ENCODE results near the gene P3H4.
"Not testable (repeated sequence)": the region's sequence is repeated elsewhere in the genome, so short reads cannot be mapped to it uniquely, and the experiment has no call there.

P3H4 gene

GRCh38 chr17:41836550-41837196 lies 24.9 kb upstream of the P3H4 start:
- no peak for FAIRE-seq
- DNase-seq (ENCODE audit: insufficient read length, low spot score) = no peak
- TF ChIP-seq POLR2AphosphoS5 (IDR thresholded peaks at IDR 0.05; ENCODE audit: low read depth, low read length) (no peak), POU2F2 (IDR thresholded peaks at IDR 0.05; ENCODE audit: low read depth, low read length) (no peak), POLR2A (IDR thresholded peaks at IDR 0.05; ENCODE audit: low read depth, low read length) (no peak), PAX5 (IDR thresholded peaks at IDR 0.05; ENCODE audit: insufficient read depth, low read length, severe bottlenecking) (no peak), TAF1 (IDR thresholded peaks at IDR 0.05; ENCODE audit: low read depth, low read length) (no peak), SPI1 (IDR thresholded peaks at IDR 0.05; ENCODE audit: low read depth, low read length) (no peak)

- DNase-seq (ENCODE audit: insufficient read length, low spot score) (peak; percentile 87), FAIRE-seq (peak; percentile 62)
These were observed 24.2 kb upstream of the P3H4 start, which contains the start of gene NT5C3B for GRCh38 chr17:41835800-41836549. NT5C3B (minus strand) TSS chr17:41836232; CDS start chr17:41836193, 39 bp downstream.

GRCh38 chr17:41835214-41835799 lies 23.6 kb upstream of the P3H4 start:
- peak; percentile 55 for TF ChIP-seq SPI1 (IDR thresholded peaks at IDR 0.05; ENCODE audit: low read depth, low read length)
- no peak for TF ChIP-seq POU2F2 (IDR thresholded peaks at IDR 0.05; ENCODE audit: low read depth, low read length)
- no peak for TF ChIP-seq PAX5 (IDR thresholded peaks at IDR 0.05; ENCODE audit: insufficient read depth, low read length, severe bottlenecking)
- TF ChIP-seq POLR2A (IDR thresholded peaks at IDR 0.05; ENCODE audit: low read depth, low read length) = no peak
- DNase-seq (ENCODE audit: insufficient read length, low spot score) (no peak), FAIRE-seq (peak; percentile 54)

More at GRCh38 chr17:41835800-41836549, 24.2 kb upstream of the P3H4 start, which contains the start of gene NT5C3B:
- no peak for TF ChIP-seq POLR2A (IDR thresholded peaks at IDR 0.05; ENCODE audit: low read depth, low read length)
- TF ChIP-seq POLR2AphosphoS5 (IDR thresholded peaks at IDR 0.05; ENCODE audit: low read depth, low read length) = no peak
- no peak for TF ChIP-seq POU2F2 (IDR thresholded peaks at IDR 0.05; ENCODE audit: low read depth, low read length)
- no peak for TF ChIP-seq SPI1 (IDR thresholded peaks at IDR 0.05; ENCODE audit: low read depth, low read length)
- TF ChIP-seq PAX5 (IDR thresholded peaks at IDR 0.05; ENCODE audit: insufficient read depth, low read length, severe bottlenecking) = no peak
- TF ChIP-seq TAF1 (IDR thresholded peaks at IDR 0.05; ENCODE audit: low read depth, low read length) = no peak

- not testable (repeated sequence) for FAIRE-seq; DNase-seq (ENCODE audit: insufficient read length, low spot score)
These were observed 18.2 kb upstream of the P3H4 start for GRCh38 chr17:41829961-41830360.

- DNase-seq (ENCODE audit: insufficient read length, low spot score) (no peak), FAIRE-seq (no peak)
- TF ChIP-seq POLR2A (IDR thresholded peaks at IDR 0.05; ENCODE audit: low read depth, low read length) = no peak
- no peak for TF ChIP-seq PAX5 (IDR thresholded peaks at IDR 0.05; ENCODE audit: insufficient read depth, low read length, severe bottlenecking)
These were observed 13.6 kb upstream of the P3H4 start for GRCh38 chr17:41825175-41825845.

- FAIRE-seq = no peak
- no peak for DNase-seq (ENCODE audit: insufficient read length, low spot score)
- TF ChIP-seq POU2F2 (IDR thresholded peaks at IDR 0.05; ENCODE audit: low read depth, low read length) (no peak), POLR2AphosphoS5 (IDR thresholded peaks at IDR 0.05; ENCODE audit: low read depth, low read length) (no peak), SPI1 (IDR thresholded peaks at IDR 0.05; ENCODE audit: low read depth, low read length) (no peak), PAX5 (IDR thresholded peaks at IDR 0.05; ENCODE audit: insufficient read depth, low read length, severe bottlenecking) (no peak), TAF1 (IDR thresholded peaks at IDR 0.05; ENCODE audit: low read depth, low read length) (no peak), POLR2A (IDR thresholded peaks at IDR 0.05; ENCODE audit: low read depth, low read length) (no peak)
These were observed 12.3 kb upstream of the P3H4 start for GRCh38 chr17:41824086-41824485.

GRCh38 chr17:41823580-41823979 lies 11.8 kb upstream of the P3H4 start:
- TF ChIP-seq SPI1 (IDR thresholded peaks at IDR 0.05; ENCODE audit: low read depth, low read length) = no peak
- no peak for TF ChIP-seq PAX5 (IDR thresholded peaks at IDR 0.05; ENCODE audit: insufficient read depth, low read length, severe bottlenecking)
- no peak for TF ChIP-seq POU2F2 (IDR thresholded peaks at IDR 0.05; ENCODE audit: low read depth, low read length)
- no peak for TF ChIP-seq POLR2A (IDR thresholded peaks at IDR 0.05; ENCODE audit: low read depth, low read length)
- TF ChIP-seq POLR2AphosphoS5 (IDR thresholded peaks at IDR 0.05; ENCODE audit: low read depth, low read length) = no peak
- TF ChIP-seq TAF1 (IDR thresholded peaks at IDR 0.05; ENCODE audit: low read depth, low read length) = no peak
- DNase-seq (ENCODE audit: insufficient read length, low spot score) (no peak), FAIRE-seq (no peak)

DNA sequence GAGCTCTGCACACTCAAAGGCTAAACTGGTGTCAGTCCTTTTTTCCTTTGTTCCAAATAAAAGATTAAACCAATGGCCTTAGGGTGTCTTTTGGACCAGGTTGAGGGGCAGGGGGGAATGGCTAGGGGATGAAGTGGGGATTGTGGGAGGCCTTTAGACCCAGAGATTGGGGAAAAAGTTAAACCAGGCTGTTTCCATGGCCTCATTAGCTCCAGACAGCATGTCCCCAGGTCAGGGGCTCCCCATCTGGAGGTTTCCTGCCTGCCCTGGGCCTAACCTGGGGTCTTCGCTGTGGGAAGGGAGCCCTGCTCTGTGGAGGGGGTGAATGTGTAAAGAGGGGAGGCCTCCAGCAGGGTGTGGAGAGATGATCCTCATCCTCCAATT lies 11.4 kb upstream of the P3H4 start:
- no peak for DNase-seq (ENCODE audit: insufficient read length, low spot score)
- TF ChIP-seq POU2F2 (IDR thresholded peaks at IDR 0.05; ENCODE audit: low read depth, low read length) = no peak
- TF ChIP-seq POLR2A (IDR thresholded peaks at IDR 0.05; ENCODE audit: low read depth, low read length) = no peak
- TF ChIP-seq TAF1 (IDR thresholded peaks at IDR 0.05; ENCODE audit: low read depth, low read length) = no peak
- FAIRE-seq = no peak

DNA sequence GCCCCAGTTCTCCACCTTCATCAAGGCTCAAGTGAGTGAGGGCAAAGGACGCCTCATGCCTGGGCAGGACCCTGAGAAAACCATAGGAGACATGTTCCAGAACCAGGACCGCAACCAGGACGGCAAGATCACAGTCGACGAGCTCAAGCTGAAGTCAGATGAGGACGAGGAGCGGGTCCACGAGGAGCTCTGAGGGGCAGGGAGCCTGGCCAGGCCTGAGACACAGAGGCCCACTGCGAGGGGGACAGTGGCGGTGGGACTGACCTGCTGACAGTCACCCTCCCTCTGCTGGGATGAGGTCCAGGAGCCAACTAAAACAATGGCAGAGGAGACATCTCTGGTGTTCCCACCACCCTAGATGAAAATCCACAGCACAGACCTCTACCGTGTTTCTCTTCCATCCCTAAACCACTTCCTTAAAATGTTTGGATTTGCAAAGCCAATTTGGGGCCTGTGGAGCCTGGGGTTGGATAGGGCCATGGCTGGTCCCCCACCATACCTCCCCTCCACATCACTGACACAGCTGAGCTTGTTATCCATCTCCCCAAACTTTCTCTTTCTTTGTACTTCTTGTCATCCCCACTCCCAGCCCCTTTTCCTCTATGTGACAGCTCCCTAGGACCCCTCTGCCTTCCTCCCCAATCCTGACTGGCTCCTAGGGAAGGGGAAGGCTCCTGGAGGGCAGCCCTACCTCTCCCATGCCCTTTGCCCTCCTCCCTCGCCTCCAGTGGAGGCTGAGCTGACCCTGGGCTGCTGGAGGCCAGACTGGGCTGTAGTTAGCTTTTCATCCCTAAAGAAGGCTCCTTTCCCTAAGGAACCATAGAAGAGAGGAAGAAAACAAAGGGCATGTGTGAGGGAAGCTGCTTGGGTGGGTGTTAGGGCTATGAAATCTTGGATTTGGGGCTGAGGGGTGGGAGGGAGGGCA lies 10.7 kb upstream of the P3H4 start:
- DNase-seq (ENCODE audit: insufficient read length, low spot score) (no peak), FAIRE-seq (no peak)
- no peak for TF ChIP-seq POLR2A (IDR thresholded peaks at IDR 0.05; ENCODE audit: low read depth, low read length)
- TF ChIP-seq PAX5 (IDR thresholded peaks at IDR 0.05; ENCODE audit: insufficient read depth, low read length, severe bottlenecking) = no peak
- TF ChIP-seq TAF1 (IDR thresholded peaks at IDR 0.05; ENCODE audit: low read depth, low read length) = no peak
- no peak for TF ChIP-seq POLR2AphosphoS5 (IDR thresholded peaks at IDR 0.05; ENCODE audit: low read depth, low read length)
- TF ChIP-seq SPI1 (IDR thresholded peaks at IDR 0.05; ENCODE audit: low read depth, low read length) = no peak
- TF ChIP-seq POU2F2 (IDR thresholded peaks at IDR 0.05; ENCODE audit: low read depth, low read length) = no peak

Data from GM12891 (cell line).